A549 (cell line): Measurements from ENCODE around the gene ZPR1. TPM values are rescaled to one million over a fixed set of nuclear protein-coding genes. Genes with fewer than 3 reads are reported as not detected.
"Not testable (repeated sequence)": the region's sequence is repeated elsewhere in the genome, so short reads cannot be mapped to it uniquely, and the experiment has no call there.

Experiments
- ATAC-seq, 2 experiments: fragments of 200-7000 bp in 1 of 2; fragments of >200 bp in 1 of 2; cut with Nextera tagmentation in 1 of 2; cut with Tn5 transposase in 1 of 2; 3 replicates each; pipeline versions ENCODE4 v1.8.0 to v1.9.1; 2018 to 2020; ENCODE audit warnings: mild to moderate bottlenecking in 1 of 2, moderate library complexity in 1 of 2
- CTCF ChIA-PET: fragments of 300-600 bp; sonication (Branson Sonifier 250); formaldehyde crosslinking; extraction: SDS; loops from one replicate; lab custom pipeline; 2021; ENCODE audit warnings: antibody characterized with exemption, inconsistent platforms; lab: Yijun Ruan, JAX
- POLR2A ChIA-PET: fragments of 350-600 bp; formaldehyde crosslinking; extraction: SDS; loops from one replicate; lab custom pipeline; 2021; ENCODE audit warnings: antibody characterized with exemption, inconsistent platforms; lab: Yijun Ruan, JAX
- DNase-seq, 2 experiments: peaks; one replicate each; pipeline versions ENCODE4 v3.0.0 to v3.0.0-alpha.2; 2011 to 2016; ENCODE audit warnings: low read depth in 1 of 2, low spot score in 1 of 2
- FAIRE-seq: peaks from 2 replicates; lab custom pipeline; 2011; peaks lifted over from hg19 to GRCh38; lab: Jason Lieb, UNC
- H3K27ac ChIP-seq, 2 experiments: fragments of >200 bp; sonication (Bioruptor Twin); formaldehyde crosslinking; 3 replicates each; pipeline ENCODE4 v1.5.1; 2016 to 2017
- H3K4me1 ChIP-seq: fragments of >200 bp; sonication (Bioruptor Twin); formaldehyde crosslinking; 3 replicates; pipeline ENCODE4 v1.6.1; 2016
- H3K4me2 ChIP-seq: fragments of >200 bp; sonication (Bioruptor Twin); formaldehyde crosslinking; 3 replicates; pipeline ENCODE4 v1.6.1; 2016
- H3K4me3 ChIP-seq: fragments of >200 bp; sonication (Bioruptor Twin); formaldehyde crosslinking; 3 replicates; pipeline ENCODE4 v1.5.1; 2016
- H3K9me3 ChIP-seq: fragments of >200 bp; sonication (Bioruptor Twin); formaldehyde crosslinking; 3 replicates; pipeline ENCODE4 v1.6.1; 2016
- E2F6 ChIP-seq: IDR thresholded peaks from 2 replicates; pipeline ENCODE4 v1.6.1; 2012; ENCODE audit warnings: low read depth, borderline replicate concordance
- FOSL2 ChIP-seq, 2 experiments: fragments of 450-650 bp in 1 of 2; fragments of >200 bp in 1 of 2; sonication (Bioruptor Twin) in 1 of 2; formaldehyde crosslinking; IDR thresholded peaks; 2 replicates each; pipeline versions ENCODE4 v1.5.0 to v1.6.1; 2016 to 2020; ENCODE audit warnings: mild to moderate bottlenecking in 1 of 2, moderate library complexity in 1 of 2
- HOXA7 ChIP-seq: fragments of 250-450 bp; sonication (Bioruptor Pico); IDR thresholded peaks from 2 replicates; pipeline ENCODE4 v1.5.0; 2020; ENCODE audit warnings: mild to moderate bottlenecking, moderate library complexity
- JUNB ChIP-seq: fragments of >200 bp; sonication (Bioruptor Twin); formaldehyde crosslinking; IDR thresholded peaks from 2 replicates; pipeline ENCODE4 v1.6.1; 2016
- MYC ChIP-seq: IDR thresholded peaks from 2 replicates; pipeline ENCODE4 v1.6.1; 2012; ENCODE audit warnings: mild to moderate bottlenecking, inconsistent platforms, low read length, improper control_type of control experiment, borderline replicate concordance
- NR3C1 ChIP-seq: fragments of >200 bp; sonication (Bioruptor Twin); formaldehyde crosslinking; IDR thresholded peaks from 3 replicates; pipeline ENCODE4 v1.6.1; 2017
- SMC3 ChIP-seq: fragments of >200 bp; sonication (Bioruptor Twin); formaldehyde crosslinking; IDR thresholded peaks from 3 replicates; pipeline ENCODE4 v1.6.1; 2018; ENCODE audit warnings: inconsistent platforms
- SREBF2 ChIP-seq: fragments of 450-650 bp; IDR thresholded peaks from 2 replicates; pipeline ENCODE4 v1.6.1; 2014; ENCODE audit warnings: mild to moderate bottlenecking, moderate library complexity
- TP53 ChIP-seq: fragments of 250-450 bp; sonication (Bioruptor Pico); IDR thresholded peaks from 2 replicates; pipeline ENCODE4 v1.5.0; 2021; ENCODE audit warnings: mild to moderate bottlenecking, moderate library complexity
- ZC3H11A ChIP-seq: fragments of 450-650 bp; IDR thresholded peaks from 2 replicates; pipeline ENCODE4 v1.6.1; 2014; ENCODE audit warnings: antibody characterized with exemption, mild to moderate bottlenecking
- ZNF302 ChIP-seq: fragments of 250-450 bp; sonication (Bioruptor Pico); IDR thresholded peaks from 2 replicates; pipeline ENCODE4 v1.9.0; 2021; ENCODE audit warnings: inconsistent platforms, mild to moderate bottlenecking, moderate library complexity
- ZSCAN20 ChIP-seq: fragments of 250-450 bp; sonication (Bioruptor Pico); IDR thresholded peaks from 2 replicates; pipeline ENCODE4 v1.8.0; 2022; ENCODE audit warnings: mild to moderate bottlenecking, moderate library complexity
- WGBS: methylation state at CpG from one replicate; pipeline ENCODE4 v1.1.6; 2017; ENCODE audit errors: missing lambda C conversion rate; 5-methylcytosine and 5-hydroxymethylcytosine counted together
- polyA plus RNA-seq, 4 experiments: library from polyadenylated mRNA; depleted of rRNA in 3 of 4; stranded (reverse); fragments of >200 nt; fragmentation: RNase III in 1 of 4; extraction: RNeasy Plus Mini Kit Qiagen cat#74134 plus additional on column Dnase treatment in 1 of 4; gene quantifications; 2 replicates in 3 of 4; 3 replicates in 1 of 4; pipeline ENCODE4 v1.2.3, GENCODE V29; 2011 to 2017
- TF ChIP-seq, protein P1 (sequence below): fragments of 150-350 bp; IDR thresholded peaks from 2 replicates; pipeline ENCODE4 v1.6.1; 2014; ENCODE audit warnings: low read depth, mild to moderate bottlenecking, low read length
- TF ChIP-seq, protein P2 (sequence below): fragments of >200 bp; sonication (Bioruptor Twin); formaldehyde crosslinking; IDR thresholded peaks from 3 replicates; pipeline ENCODE4 v1.5.1; 2016
- TF ChIP-seq, protein P3 (sequence below): IDR thresholded peaks from 2 replicates; pipeline ENCODE4 v1.6.1; 2012

ZPR1 gene
- polyA plus RNA-seq, 2 of the 4 experiments (the other 2 are of a cell fraction), result 44.1 to 65.6 TPM

GRCh38 chr11:116772443-116773202 lies 15.2 kb downstream of the ZPR1 start, which contains the start of gene BUD13 (continued):
- TF ChIP-seq E2F6 (peak; percentile 33; the same call in 1 of the 2 replicates), SMC3 (no peak), HOXA7 (CRISPR knock-in tag) (no peak), ZC3H11A (no peak), ZSCAN20 (no peak), SREBF2 (no peak), MYC (peak; percentile 21; the same call in 1 of the 2 replicates), FOSL2 (IDR thresholded peaks at IDR 0.05) (no peak), FOSL2 (CRISPR knock-in tag; IDR thresholded peaks at IDR 0.05) (no peak)
- TF ChIP-seq, protein P1, sequence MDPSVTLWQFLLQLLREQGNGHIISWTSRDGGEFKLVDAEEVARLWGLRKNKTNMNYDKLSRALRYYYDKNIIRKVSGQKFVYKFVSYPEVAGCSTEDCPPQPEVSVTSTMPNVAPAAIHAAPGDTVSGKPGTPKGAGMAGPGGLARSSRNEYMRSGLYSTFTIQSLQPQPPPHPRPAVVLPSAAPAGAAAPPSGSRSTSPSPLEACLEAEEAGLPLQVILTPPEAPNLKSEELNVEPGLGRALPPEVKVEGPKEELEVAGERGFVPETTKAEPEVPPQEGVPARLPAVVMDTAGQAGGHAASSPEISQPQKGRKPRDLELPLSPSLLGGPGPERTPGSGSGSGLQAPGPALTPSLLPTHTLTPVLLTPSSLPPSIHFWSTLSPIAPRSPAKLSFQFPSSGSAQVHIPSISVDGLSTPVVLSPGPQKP, result no peak
- TF ChIP-seq, protein P2, sequence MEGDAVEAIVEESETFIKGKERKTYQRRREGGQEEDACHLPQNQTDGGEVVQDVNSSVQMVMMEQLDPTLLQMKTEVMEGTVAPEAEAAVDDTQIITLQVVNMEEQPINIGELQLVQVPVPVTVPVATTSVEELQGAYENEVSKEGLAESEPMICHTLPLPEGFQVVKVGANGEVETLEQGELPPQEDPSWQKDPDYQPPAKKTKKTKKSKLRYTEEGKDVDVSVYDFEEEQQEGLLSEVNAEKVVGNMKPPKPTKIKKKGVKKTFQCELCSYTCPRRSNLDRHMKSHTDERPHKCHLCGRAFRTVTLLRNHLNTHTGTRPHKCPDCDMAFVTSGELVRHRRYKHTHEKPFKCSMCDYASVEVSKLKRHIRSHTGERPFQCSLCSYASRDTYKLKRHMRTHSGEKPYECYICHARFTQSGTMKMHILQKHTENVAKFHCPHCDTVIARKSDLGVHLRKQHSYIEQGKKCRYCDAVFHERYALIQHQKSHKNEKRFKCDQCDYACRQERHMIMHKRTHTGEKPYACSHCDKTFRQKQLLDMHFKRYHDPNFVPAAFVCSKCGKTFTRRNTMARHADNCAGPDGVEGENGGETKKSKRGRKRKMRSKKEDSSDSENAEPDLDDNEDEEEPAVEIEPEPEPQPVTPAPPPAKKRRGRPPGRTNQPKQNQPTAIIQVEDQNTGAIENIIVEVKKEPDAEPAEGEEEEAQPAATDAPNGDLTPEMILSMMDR, result no peak
- TF ChIP-seq, protein P3, sequence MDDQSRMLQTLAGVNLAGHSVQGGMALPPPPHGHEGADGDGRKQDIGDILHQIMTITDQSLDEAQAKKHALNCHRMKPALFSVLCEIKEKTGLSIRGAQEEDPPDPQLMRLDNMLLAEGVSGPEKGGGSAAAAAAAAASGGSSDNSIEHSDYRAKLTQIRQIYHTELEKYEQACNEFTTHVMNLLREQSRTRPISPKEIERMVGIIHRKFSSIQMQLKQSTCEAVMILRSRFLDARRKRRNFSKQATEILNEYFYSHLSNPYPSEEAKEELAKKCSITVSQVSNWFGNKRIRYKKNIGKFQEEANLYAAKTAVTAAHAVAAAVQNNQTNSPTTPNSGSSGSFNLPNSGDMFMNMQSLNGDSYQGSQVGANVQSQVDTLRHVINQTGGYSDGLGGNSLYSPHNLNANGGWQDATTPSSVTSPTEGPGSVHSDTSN, result peak; percentile 51; the same call in 1 of the 2 replicates

DNA sequence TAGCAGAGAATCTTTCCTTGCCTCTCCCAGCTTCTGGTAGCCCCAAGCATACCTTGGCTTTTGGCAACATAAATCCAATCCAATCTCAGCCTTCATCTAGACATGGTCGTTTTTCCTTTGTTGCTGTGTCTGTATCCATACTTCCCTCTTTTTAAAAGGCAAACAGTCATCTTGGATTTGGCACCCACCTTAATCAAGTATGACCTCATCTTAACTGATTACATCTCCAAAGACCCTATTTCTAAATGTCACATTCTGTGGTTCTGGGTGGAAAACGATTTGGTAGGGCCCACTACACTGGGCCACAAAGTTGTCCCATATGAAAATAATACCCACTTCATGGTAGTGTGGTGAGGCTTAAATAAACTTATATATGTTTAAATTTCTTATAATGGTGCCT lies 15.9 kb downstream of the ZPR1 start:
- DNase-seq (no peak), ATAC-seq (no peak), FAIRE-seq (no peak)
- H3K27ac ChIP-seq, result peak overlapping the region; percentile 96 to 100
- ChIA-PET POLR2A (no interaction called here), CTCF (interaction anchor here (1.5 to 1.9 kb wide), 2 partner anchors 29 to 39 kb away, joined by 3 read pairs; no protein-coding TSS in a partner anchor)
- WGBS, result 10% methylated on average over 2 of the region's 2 CpGs
- peak overlapping the region; percentile 63 for H3K4me3 ChIP-seq
- H3K9me3 ChIP-seq, result no peaks in the 10 kb centered on the region
- H3K4me1 ChIP-seq, result peaks cover 15% of the 10 kb centered on the region; the same call in 2 of the 3 replicates
- peak overlapping the region; percentile 87 for H3K4me2 ChIP-seq
- TF ChIP-seq, protein P3, result no peak

DNA sequence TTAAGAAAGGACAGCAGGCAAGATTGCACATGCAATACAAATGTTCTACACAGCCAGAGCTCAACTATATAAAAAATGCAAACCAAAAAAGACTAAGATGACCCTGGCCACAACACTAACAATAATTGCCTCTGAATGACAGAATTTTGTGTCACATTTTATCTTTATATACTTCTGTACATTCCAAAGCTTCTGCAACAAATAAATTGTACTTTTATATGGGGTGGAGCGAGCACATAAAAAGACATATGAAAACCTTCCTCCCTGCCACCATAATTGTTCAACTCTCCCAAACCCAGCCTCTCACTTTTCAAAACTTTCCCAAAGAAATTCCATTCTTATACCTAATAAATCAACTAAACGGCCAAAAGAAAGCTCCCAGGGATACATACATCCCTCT lies 25.7 kb downstream of the ZPR1 start:
- no peaks in the 10 kb centered on the region for H3K9me3 ChIP-seq
- DNase-seq (no peak), FAIRE-seq (no peak), ATAC-seq (no peak)
- no peak overlapping the region for H3K4me2 ChIP-seq
- CTCF ChIA-PET, result no interaction called here
- TF ChIP-seq ZNF302 (CRISPR knock-in tag) (no peak), NR3C1 (no peak), TP53 (CRISPR knock-in tag) (no peak), JUNB (no peak), HOXA7 (CRISPR knock-in tag) (no peak)
- TF ChIP-seq, protein P2, result no peak
- WGBS, result 77% methylated on average over 2 of the region's 2 CpGs
- POLR2A ChIA-PET, result no interaction called here
- no peak overlapping the region for H3K27ac ChIP-seq
- H3K4me1 ChIP-seq, result no peaks in the 10 kb centered on the region
- no peak overlapping the region for H3K4me3 ChIP-seq

DNA sequence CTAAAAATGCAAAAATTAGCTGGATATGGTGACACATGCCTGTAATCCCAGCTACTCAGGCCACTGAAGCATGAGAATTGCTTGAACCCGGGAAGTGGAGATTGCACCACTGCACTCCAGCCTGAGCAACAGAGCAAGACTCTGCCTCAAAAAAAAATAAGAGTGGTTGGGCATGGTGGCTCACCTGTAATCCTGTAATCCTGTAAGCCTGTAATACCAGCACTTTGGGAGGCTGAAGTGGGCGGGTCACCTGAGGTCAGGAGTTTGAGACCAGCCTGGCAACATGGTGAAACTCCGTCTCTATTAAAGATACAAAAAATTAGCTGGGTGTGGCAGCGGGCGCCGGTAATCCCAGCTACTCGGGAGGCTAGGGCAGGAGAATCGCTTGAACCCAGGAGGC lies 31.8 kb downstream of the ZPR1 start:
- WGBS, result 91% methylated on average over 8 of the region's 8 CpGs
- POLR2A ChIA-PET, H3K4me2 ChIP-seq, H3K27ac ChIP-seq, ATAC-seq, H3K9me3 ChIP-seq, H3K4me3 ChIP-seq, FAIRE-seq, H3K4me1 ChIP-seq, DNase-seq: not testable (repeated sequence)
- CTCF ChIA-PET, result interaction anchor here (2.5 kb wide), 1 partner anchor 13 kb away, joined by 5 read pairs; no protein-coding TSS in a partner anchor
